WERI-Rb-1 (cell line): ENCODE measurements around the gene PRR19.

Experiments
- DNase-seq: peaks from one replicate; pipeline ENCODE4 v3.0.0-alpha.2; 2020
- H3K27ac ChIP-seq: fragments of 250-450 bp; sonication (Bioruptor Pico); 2 replicates; pipeline ENCODE4 v1.5.1; 2020; ENCODE audit warnings: mild to moderate bottlenecking, moderate library complexity
- H3K27me3 ChIP-seq: fragments of 250-450 bp; sonication (Bioruptor Pico); 2 replicates; pipeline ENCODE4 v1.5.1; 2021; ENCODE audit warnings: mild to moderate bottlenecking, low read depth, moderate library complexity; ENCODE audit not compliant: insufficient read depth, severe bottlenecking
- H3K36me3 ChIP-seq: fragments of 250-450 bp; sonication (Bioruptor Pico); 2 replicates; pipeline ENCODE4 v1.5.1; 2020; ENCODE audit warnings: mild to moderate bottlenecking, moderate library complexity
- H3K4me3 ChIP-seq: 2 replicates; pipeline ENCODE4 v1.5.1; 2011; ENCODE audit warnings: low read depth, mild to moderate bottlenecking, control low read depth, low read length
- H3K9me3 ChIP-seq: fragments of 250-450 bp; sonication (Bioruptor Pico); 2 replicates; pipeline ENCODE4 v1.5.1; 2021; ENCODE audit warnings: mild to moderate bottlenecking, moderate library complexity; ENCODE audit not compliant: severe bottlenecking
- CTCF ChIP-seq: IDR thresholded peaks from 2 replicates; pipeline ENCODE4 v1.5.1; 2011; ENCODE audit warnings: low read depth, mild to moderate bottlenecking, control low read depth, inconsistent platforms, low read length

The PRR19 gene

DNA sequence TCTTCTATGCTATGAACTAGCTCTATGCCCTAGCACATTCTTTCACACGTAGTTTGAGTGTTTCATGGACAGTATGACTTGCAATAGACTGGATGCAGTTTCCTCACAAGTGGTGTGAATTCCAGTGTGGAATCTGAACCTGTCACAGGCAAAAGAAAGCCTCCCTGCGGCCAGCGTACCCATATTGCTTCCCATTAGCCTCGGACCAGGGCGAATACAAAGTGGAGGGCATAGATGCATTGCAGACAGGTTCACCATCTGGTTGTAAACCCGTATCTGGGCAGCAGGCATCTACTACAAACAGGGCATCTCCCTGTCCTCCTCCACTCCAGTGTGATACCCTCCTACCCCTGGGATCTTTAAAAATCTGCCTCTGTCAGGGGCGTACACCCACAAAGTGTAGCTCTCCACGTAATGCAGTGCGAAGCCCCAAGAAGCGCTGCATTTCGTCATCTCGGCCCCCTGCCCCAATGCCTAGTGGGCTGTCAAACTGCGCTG, 34.2 kb upstream of the PRR19 start:
- H3K4me3 ChIP-seq: peak overlapping the region; percentile 58
- H3K27me3 ChIP-seq: no peaks in the 10 kb centered on the region
- no peak for TF ChIP-seq CTCF
- H3K9me3 ChIP-seq: no peaks in the 10 kb centered on the region
- H3K36me3 ChIP-seq: peaks cover 7% of the 10 kb centered on the region
- peak overlapping the region; percentile 100 for H3K27ac ChIP-seq
- no peak for DNase-seq

- Histone ChIP-seq H3K9me3 (no peaks in the 10 kb centered on the region), H3K27me3 (no peaks in the 10 kb centered on the region), H3K4me3 (peak overlapping the region; percentile 58), H3K27ac (peak overlapping the region; percentile 100), H3K36me3 (peaks cover 9% of the 10 kb centered on the region)
- TF ChIP-seq CTCF: no peak
- DNase-seq: peak; percentile 99
Observed at GRCh38 chr19:42268142-42268703, 33.7 kb upstream of the PRR19 start.

DNA sequence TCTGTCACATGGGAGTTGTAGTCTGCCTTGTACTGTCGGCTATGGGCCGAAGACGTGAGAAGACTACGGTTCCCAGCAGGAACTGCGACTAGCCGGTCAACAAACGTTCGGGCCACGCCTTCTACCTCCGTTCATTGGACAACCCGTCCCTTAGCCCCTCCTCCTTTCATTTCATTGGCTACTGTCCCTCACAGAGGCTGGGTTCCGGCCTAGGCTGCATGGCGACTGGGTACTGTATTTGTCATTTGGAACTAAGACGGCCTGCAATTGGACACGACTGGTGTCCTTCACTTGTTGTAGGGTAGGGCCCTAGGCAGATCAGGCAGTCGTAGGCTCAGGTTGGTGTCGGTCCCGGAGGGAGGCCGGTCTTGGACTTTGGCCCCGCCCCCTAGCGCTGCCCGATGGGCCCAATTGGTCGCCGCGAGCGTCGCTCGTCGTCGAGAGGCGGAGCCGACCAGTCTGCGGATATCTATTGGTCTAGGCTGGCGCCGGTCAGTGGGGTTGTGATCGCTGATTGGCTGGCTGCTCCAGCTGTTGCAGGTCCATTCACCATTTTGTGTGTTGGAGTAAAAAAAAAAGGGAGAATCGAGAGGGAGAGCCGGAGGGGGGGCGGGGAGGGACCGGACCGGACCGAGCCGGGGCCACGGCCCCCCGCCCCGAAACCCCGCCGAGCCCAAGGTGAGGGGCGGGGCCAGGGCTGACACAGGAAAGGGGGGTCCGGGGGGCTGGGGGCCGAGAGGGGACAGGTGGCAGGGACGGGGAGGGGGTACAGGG, 33.0 kb upstream of the PRR19 start, which contains the start of gene CIC:
CIC (plus strand) TSS at position 549 of the 774 bp plus-strand sequence. CDS start 2,532 bp downstream, outside the sequence.
- TF ChIP-seq CTCF: no peak

DNA sequence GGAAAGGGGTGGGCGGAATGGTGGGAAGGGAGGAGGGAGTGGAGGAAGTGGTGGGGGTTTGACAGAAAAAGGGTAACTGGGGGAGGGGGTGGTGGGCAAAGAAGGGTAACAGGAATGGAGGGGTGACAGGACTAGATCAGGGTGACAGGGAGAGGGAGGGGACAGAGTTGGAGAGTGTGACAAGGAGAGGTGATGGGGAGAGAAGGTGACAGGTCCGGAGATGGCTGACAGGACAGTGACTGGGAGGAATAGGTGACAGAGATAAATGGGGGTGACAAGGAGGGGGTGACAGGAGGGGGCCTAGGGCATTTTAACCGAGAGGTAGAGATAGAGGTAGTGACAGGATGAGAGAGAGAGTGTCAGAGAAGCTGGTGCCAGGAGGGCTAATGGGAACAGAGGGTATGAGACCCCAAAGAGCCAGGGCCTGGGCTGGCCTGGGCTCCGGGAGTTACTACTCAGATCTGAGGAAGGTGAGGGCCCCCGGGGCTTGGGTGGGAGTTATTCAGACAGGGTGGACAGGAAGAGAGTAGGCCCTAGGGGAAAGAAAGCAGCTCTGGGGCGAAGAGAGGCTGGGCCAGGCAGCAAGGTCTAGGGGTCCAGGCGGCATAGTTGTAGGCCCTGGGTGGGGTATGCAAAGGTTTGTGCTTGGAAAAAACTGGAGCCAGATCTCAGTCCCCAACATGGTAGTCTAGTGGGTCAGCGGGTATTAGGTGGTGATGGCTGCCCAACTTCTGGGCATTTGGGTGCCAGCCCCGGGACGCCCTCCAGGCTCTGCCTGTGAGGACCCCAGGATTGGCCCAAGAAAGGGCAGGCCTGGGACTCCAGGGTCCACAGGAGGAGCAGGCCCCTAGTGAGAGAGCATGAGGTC, 32.2 kb upstream of the PRR19 start:
- H3K27ac ChIP-seq: peak overlapping the region; percentile 39
- TF ChIP-seq CTCF: no peak

More for the DNA sequence above, 33.0 kb upstream of the PRR19 start, which contains the start of gene CIC:
- Histone ChIP-seq H3K27ac (peak within 1 kb of the TSS; percentile 100), H3K36me3 (peaks cover 16% of the 10 kb centered on the region), H3K4me3 (peak within 1 kb of the TSS; percentile 58), H3K27me3 (no peaks in the 10 kb centered on the region), H3K9me3 (no peaks in the 10 kb centered on the region)
- peak; percentile 99 for DNase-seq

GRCh38 chr19:42270346-42271044, 31.4 kb upstream of the PRR19 start:
- no peak overlapping the region for H3K4me3 ChIP-seq
- TF ChIP-seq CTCF: no peak
- peak overlapping the region; percentile 39 for H3K27ac ChIP-seq
- no peaks in the 10 kb centered on the region for H3K9me3 ChIP-seq
- no peaks in the 10 kb centered on the region for H3K27me3 ChIP-seq
- no peak for DNase-seq
- H3K36me3 ChIP-seq: peaks cover 26% of the 10 kb centered on the region

More for the DNA sequence above, 32.2 kb upstream of the PRR19 start:
- peak overlapping the region; percentile 58 for H3K4me3 ChIP-seq
- H3K27me3 ChIP-seq: no peaks in the 10 kb centered on the region
- H3K9me3 ChIP-seq: no peaks in the 10 kb centered on the region
- peaks cover 24% of the 10 kb centered on the region for H3K36me3 ChIP-seq
- DNase-seq: no peak
